Measurements from ENCODE around the gene LRRC61. TPM values are rescaled to one million over a fixed set of nuclear protein-coding genes. Genes with fewer than 3 reads are reported as not detected.

LRRC61 gene
- total RNA-seq, 1 experiment from 2014 or later, result 35.8 TPM

DNA sequence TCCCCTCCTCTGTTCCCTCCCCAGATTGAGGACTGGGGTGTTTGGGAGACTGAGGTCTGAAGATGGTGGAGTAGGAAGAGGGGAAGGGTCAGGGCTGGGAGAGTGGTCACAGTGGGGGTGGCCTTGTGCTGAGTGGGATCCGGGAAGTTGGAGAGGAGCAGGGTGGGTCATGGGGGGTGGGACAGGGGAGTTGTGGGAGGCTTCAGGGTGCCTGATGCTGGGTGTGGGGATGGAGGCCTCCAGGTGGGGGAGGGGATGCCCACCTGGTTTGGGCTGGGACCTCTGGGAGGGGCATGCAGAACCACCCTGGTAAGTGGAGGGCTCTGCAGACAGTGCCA is 58.6 kb downstream of the LRRC61 start:
- peaks cover 38% of the 10 kb centered on the region for H3K4me1 Mint-ChIP-seq (ENCODE audit: low read depth, unreplicated experiment)
- H3K4me1 ChIP-seq, result peaks cover 54% of the 10 kb centered on the region
- H3K4me3 ChIP-seq (ENCODE audit: low read depth, low read length), result no peak overlapping the region
- H3K36me3 Mint-ChIP-seq (ENCODE audit: insufficient read depth, unreplicated experiment), result peaks cover 21% of the 10 kb centered on the region
- H3K4me3 Mint-ChIP-seq (ENCODE audit: unreplicated experiment), result no peak overlapping the region
- no peaks in the 10 kb centered on the region for H3K9me3 Mint-ChIP-seq (ENCODE audit: unreplicated experiment)
- no peaks in the 10 kb centered on the region for H3K27me3 Mint-ChIP-seq (ENCODE audit: insufficient read depth, unreplicated experiment)
- POLR2A ChIA-PET, result no interaction called here
- CTCF ChIA-PET, result no interaction called here
- H3K9me3 ChIP-seq, result no peaks in the 10 kb centered on the region
- peak in 1 of 2 experiments; percentile 27 for DNase-seq
- TF ChIP-seq, protein P1, sequence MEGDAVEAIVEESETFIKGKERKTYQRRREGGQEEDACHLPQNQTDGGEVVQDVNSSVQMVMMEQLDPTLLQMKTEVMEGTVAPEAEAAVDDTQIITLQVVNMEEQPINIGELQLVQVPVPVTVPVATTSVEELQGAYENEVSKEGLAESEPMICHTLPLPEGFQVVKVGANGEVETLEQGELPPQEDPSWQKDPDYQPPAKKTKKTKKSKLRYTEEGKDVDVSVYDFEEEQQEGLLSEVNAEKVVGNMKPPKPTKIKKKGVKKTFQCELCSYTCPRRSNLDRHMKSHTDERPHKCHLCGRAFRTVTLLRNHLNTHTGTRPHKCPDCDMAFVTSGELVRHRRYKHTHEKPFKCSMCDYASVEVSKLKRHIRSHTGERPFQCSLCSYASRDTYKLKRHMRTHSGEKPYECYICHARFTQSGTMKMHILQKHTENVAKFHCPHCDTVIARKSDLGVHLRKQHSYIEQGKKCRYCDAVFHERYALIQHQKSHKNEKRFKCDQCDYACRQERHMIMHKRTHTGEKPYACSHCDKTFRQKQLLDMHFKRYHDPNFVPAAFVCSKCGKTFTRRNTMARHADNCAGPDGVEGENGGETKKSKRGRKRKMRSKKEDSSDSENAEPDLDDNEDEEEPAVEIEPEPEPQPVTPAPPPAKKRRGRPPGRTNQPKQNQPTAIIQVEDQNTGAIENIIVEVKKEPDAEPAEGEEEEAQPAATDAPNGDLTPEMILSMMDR (IDR thresholded peaks at IDR 0.05; ENCODE audit: insufficient read depth in 1 of 2, low read depth in 1 of 2, low read length in 1 of 2, severe bottlenecking in 1 of 2, unreplicated experiment in 1 of 2), result no peak
- H3K27ac Mint-ChIP-seq (ENCODE audit: unreplicated experiment), result peak overlapping the region; percentile 93
- no peaks in the 10 kb centered on the region for H3K36me3 ChIP-seq (ENCODE audit: control insufficient read depth, insufficient read depth, low read length)
- no peaks in the 10 kb centered on the region for H3K27me3 ChIP-seq (replicated peaks; ENCODE audit: control insufficient read depth, insufficient read depth, low read length)
- intact Hi-C loops (cut with micrococcal nuclease; ENCODE audit: unreplicated experiment), result no loop called here
- no TSS peak for BruUV-seq (replicated peaks)

DNA sequence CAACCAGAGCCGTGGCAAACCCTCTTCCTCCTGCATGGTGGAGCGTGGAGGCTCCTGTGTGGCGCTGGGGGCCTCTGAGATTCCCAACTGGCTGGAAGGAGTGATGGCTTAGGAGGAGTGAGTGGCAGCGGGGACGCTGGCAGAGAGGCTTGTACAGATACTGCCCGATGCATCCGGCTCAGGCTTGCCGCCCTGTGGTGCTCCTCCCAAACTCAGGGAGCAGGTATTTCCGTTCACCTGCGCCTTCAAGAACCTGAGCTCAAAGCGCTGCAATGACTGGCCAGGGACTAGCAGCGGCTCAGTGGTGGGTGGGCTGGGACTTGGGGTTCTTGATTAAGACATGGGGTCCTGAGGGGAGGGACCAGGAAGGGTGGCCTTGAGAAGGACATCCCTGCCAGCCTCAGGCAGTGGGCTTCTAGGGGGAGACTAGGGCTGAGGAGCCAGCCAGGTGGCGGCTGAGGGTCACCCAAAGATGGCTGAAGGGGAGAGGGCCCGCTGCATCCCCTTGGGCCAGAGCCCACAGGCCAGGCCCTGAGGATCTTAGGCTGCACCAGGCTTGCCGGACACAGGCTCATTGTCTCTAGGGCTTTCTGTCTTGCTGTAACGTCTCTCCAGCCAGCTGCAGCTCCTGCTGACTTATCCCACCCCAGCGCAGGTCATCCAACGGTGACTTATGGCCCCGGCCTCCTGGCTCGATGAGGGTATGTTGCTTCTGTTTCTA is 59.1 kb downstream of the LRRC61 start:
- BruUV-seq (replicated peaks), result no TSS peak

DNA sequence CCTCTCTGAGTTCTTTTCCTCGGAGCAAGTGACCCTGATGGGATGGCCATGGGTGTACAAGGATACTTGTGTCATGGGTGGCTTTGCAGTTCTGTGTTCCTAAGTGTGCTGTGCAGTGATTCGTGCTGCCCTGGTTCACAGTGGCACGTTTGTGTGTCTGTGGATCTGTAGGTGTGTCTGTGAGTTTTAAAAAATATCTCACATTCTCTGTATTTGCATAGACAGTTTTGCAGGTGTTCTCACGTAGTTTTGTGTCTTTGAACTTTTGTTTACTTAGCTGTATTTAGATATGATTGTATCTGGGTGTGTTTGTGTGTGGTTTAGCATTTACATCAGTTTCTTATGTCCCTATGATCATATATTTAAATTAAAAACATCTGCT is 59.7 kb downstream of the LRRC61 start:
- peaks cover 28% of the 10 kb centered on the region for H3K4me1 Mint-ChIP-seq (ENCODE audit: low read depth, unreplicated experiment)
- no TSS peak for BruUV-seq (replicated peaks)
- Histone ChIP-seq H3K27me3 (replicated peaks; ENCODE audit: control insufficient read depth, insufficient read depth, low read length) (no peaks in the 10 kb centered on the region), H3K4me3 (ENCODE audit: low read depth, low read length) (no peak overlapping the region), H3K36me3 (ENCODE audit: control insufficient read depth, insufficient read depth, low read length) (no peaks in the 10 kb centered on the region), H3K4me1 (peaks cover 44% of the 10 kb centered on the region), H3K9me3 (no peaks in the 10 kb centered on the region)
- TF ChIP-seq, protein P1 (IDR thresholded peaks at IDR 0.05; ENCODE audit: insufficient read depth in 1 of 2, low read depth in 1 of 2, low read length in 1 of 2, severe bottlenecking in 1 of 2, unreplicated experiment in 1 of 2), result no peak
- ChIA-PET POLR2A (interaction anchor here (0.6 kb wide), 1 partner anchor 14 kb away, joined by 3 read pairs; the partner anchor contains the start of gene REPIN1), CTCF (no interaction called here)
- intact Hi-C loops (cut with micrococcal nuclease; ENCODE audit: unreplicated experiment), result loop anchor here (1.0 kb wide), 1 partner anchor 22 kb away; a partner anchor contains a TSS
- H3K27me3 Mint-ChIP-seq (ENCODE audit: insufficient read depth, unreplicated experiment), result no peaks in the 10 kb centered on the region
- no peaks in the 10 kb centered on the region for H3K9me3 Mint-ChIP-seq (ENCODE audit: unreplicated experiment)
- peak overlapping the region; percentile 25 for H3K4me3 Mint-ChIP-seq (ENCODE audit: unreplicated experiment)
- peaks cover 20% of the 10 kb centered on the region for H3K36me3 Mint-ChIP-seq (ENCODE audit: insufficient read depth, unreplicated experiment)
- H3K27ac Mint-ChIP-seq (ENCODE audit: unreplicated experiment), result peak overlapping the region; percentile 93
- DNase-seq, result no peak

More for the DNA sequence above, 59.1 kb downstream of the LRRC61 start:
- H3K27ac Mint-ChIP-seq (ENCODE audit: unreplicated experiment), result peak overlapping the region; percentile 93
- no peaks in the 10 kb centered on the region for H3K27me3 Mint-ChIP-seq (ENCODE audit: insufficient read depth, unreplicated experiment)
- H3K9me3 Mint-ChIP-seq (ENCODE audit: unreplicated experiment), result no peaks in the 10 kb centered on the region
- H3K27me3 ChIP-seq (replicated peaks; ENCODE audit: control insufficient read depth, insufficient read depth, low read length), result no peaks in the 10 kb centered on the region
- no peaks in the 10 kb centered on the region for H3K36me3 ChIP-seq (ENCODE audit: control insufficient read depth, insufficient read depth, low read length)
- CTCF ChIA-PET, result no interaction called here
- peaks cover 33% of the 10 kb centered on the region for H3K4me1 Mint-ChIP-seq (ENCODE audit: low read depth, unreplicated experiment)
- TF ChIP-seq, protein P1 (IDR thresholded peaks at IDR 0.05; ENCODE audit: insufficient read depth in 1 of 2, low read depth in 1 of 2, low read length in 1 of 2, severe bottlenecking in 1 of 2, unreplicated experiment in 1 of 2), result no peak
- H3K4me3 ChIP-seq (ENCODE audit: low read depth, low read length), result no peak overlapping the region
- H3K36me3 Mint-ChIP-seq (ENCODE audit: insufficient read depth, unreplicated experiment), result peaks cover 23% of the 10 kb centered on the region
- no peaks in the 10 kb centered on the region for H3K9me3 ChIP-seq
- POLR2A ChIA-PET, result no interaction called here
- DNase-seq, result no peak
- intact Hi-C loops (cut with micrococcal nuclease; ENCODE audit: unreplicated experiment), result no loop called here
- H3K4me1 ChIP-seq, result peaks cover 49% of the 10 kb centered on the region
- H3K4me3 Mint-ChIP-seq (ENCODE audit: unreplicated experiment), result peak overlapping the region; percentile 25

All from Caco-2 (cell line).